Prostate gland (tissue), 2 donors: ENCODE results near the gene DRD2. TPM values are rescaled to one million over a fixed set of nuclear protein-coding genes. Genes with fewer than 3 reads are reported as not detected.

ENCODE experiments used
- DNase-seq: peaks from one replicate; pipeline ENCODE4 v3.0.0-alpha.2; 2019; ENCODE audit warnings: low spot score
- H3K27ac ChIP-seq, 2 donors: fragments of 200-600 bp; sonication (generic); 2 replicates each; pipeline ENCODE4 v1.5.1; 2017 to 2019
- H3K27me3 ChIP-seq: fragments of 200-600 bp; sonication (generic); replicated peaks from 2 replicates; pipeline ENCODE4 v1.5.1; 2019; ENCODE audit not compliant: insufficient read depth
- H3K36me3 ChIP-seq, 2 donors: fragments of 200-600 bp; sonication (generic); 1 replicate in 1 of 2; 2 replicates in 1 of 2; pipeline versions ENCODE4 v1.5.1 to v1.8.1; 2017 to 2019
- H3K4me1 ChIP-seq: fragments of 200-600 bp; sonication (generic); replicated peaks from 2 replicates; pipeline ENCODE4 v1.5.1; 2019
- H3K4me3 ChIP-seq, 2 donors: fragments of 200-600 bp; sonication (generic); 2 replicates each; pipeline ENCODE4 v1.5.1; 2017 to 2019
- H3K9me3 ChIP-seq: fragments of 200-600 bp; sonication (generic); 2 replicates; pipeline ENCODE4 v1.5.1; 2017
- POLR2A ChIP-seq: fragments of 450-650 bp; IDR thresholded peaks from one replicate; pipeline ENCODE4 v1.6.1; 2016; ENCODE audit warnings: antibody characterized with exemption, mild to moderate bottlenecking
- POLR2AphosphoS5 ChIP-seq: sonication (generic); formaldehyde crosslinking; IDR thresholded peaks from one replicate; pipeline ENCODE4 v1.6.1; 2017; ENCODE audit warnings: antibody characterized with exemption
- WGBS: methylation state at CpG from one replicate; pipeline ENCODE4 v1.1.5; 2018; 5-methylcytosine and 5-hydroxymethylcytosine counted together
- intact Hi-C: fragments of 100-400 bp; cut with DNase I; formaldehyde crosslinking; loops from one replicate; pipeline ENCODE4 v1.14.2; 2022
- total RNA-seq, 2 donors: library from RNA; depleted of rRNA; stranded (reverse); fragments of >200 nt; gene quantifications; one replicate each; pipeline ENCODE4 v1.1.0, GENCODE V29; 2016
- TF ChIP-seq, protein P1 (sequence below), 4 experiments: fragments of 200-600 bp in 2 of 4; fragments of 450-650 bp in 2 of 4; sonication (generic) in 2 of 4; IDR thresholded peaks; 1 replicate in 3 of 4; 2 replicates in 1 of 4; pipeline ENCODE4 v1.5.1; 2016 to 2019; ENCODE audit warnings: antibody characterized with exemption in 4 of 4, mild to moderate bottlenecking in 2 of 4, moderate library complexity in 2 of 4

DRD2 gene
- total RNA-seq, 2 donors from 2014 or later, result 0.68 to 2.4 TPM

GRCh38 chr11:113468726-113469345 lies 6.4 kb downstream of the DRD2 start:
- Histone ChIP-seq H3K27ac (no peak overlapping the region), H3K4me3 (no peak overlapping the region), H3K36me3 (no peaks in the 10 kb centered on the region), H3K27me3 (peaks cover 1% of the 10 kb centered on the region), H3K4me1 (no peaks in the 10 kb centered on the region), H3K9me3 (no peaks in the 10 kb centered on the region)
- WGBS, result 73% methylated on average over 8 of the region's 8 CpGs
- TF ChIP-seq, protein P1, sequence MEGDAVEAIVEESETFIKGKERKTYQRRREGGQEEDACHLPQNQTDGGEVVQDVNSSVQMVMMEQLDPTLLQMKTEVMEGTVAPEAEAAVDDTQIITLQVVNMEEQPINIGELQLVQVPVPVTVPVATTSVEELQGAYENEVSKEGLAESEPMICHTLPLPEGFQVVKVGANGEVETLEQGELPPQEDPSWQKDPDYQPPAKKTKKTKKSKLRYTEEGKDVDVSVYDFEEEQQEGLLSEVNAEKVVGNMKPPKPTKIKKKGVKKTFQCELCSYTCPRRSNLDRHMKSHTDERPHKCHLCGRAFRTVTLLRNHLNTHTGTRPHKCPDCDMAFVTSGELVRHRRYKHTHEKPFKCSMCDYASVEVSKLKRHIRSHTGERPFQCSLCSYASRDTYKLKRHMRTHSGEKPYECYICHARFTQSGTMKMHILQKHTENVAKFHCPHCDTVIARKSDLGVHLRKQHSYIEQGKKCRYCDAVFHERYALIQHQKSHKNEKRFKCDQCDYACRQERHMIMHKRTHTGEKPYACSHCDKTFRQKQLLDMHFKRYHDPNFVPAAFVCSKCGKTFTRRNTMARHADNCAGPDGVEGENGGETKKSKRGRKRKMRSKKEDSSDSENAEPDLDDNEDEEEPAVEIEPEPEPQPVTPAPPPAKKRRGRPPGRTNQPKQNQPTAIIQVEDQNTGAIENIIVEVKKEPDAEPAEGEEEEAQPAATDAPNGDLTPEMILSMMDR (IDR thresholded peaks at IDR 0.05), result no peak
- TF ChIP-seq POLR2AphosphoS5 (no peak), POLR2A (no peak)
- intact Hi-C loops, result no loop called here
- DNase-seq, result no peak

DNA sequence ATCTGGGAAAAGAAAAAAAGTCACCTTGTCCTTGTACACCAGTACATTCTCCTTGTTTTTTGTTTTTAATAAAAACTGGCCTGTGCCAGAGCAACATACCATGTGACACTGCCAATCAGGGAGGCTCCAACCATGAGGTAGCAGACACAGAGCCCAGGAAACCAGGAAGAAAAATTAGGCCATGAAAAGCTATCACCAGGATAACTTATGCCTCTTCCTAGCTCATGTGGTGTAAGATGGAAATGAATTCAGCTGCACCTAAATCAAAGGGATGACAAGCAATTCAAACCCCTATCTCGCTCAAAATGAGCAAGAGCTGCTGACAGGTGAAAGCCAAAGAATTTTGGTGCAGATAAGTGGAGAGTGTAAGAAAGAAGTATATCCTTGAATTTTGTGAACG lies 7.7 kb downstream of the DRD2 start:
- WGBS, result 83% methylated on average over 2 of the region's 2 CpGs
- DNase-seq, result no peak
- TF ChIP-seq, protein P1 (IDR thresholded peaks at IDR 0.05), result no peak
- TF ChIP-seq POLR2A, result no peak
- TF ChIP-seq POLR2AphosphoS5, result no peak

DNA sequence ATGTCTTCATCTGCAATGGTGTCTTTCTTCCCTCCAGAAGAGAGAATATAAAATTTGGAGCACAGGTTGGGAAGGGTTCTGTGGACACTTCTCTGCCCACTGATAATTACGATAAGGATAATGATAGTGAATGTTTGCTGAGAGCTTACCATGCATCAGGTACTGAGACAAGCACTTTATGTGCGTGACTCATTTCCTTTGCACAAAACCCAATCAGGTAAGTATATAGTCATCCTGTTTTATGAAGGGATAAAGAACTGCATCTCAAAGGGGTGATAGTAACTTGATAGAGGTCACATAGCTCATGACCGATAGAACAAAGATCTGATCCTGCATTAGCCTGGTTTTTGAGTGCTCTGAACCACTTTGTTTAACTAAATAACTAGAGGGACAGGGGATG lies 9.4 kb downstream of the DRD2 start:
- WGBS, result 92% methylated on average over 3 of the region's 3 CpGs
- no peak for DNase-seq
- TF ChIP-seq, protein P1 (IDR thresholded peaks at IDR 0.05), result no peak
- TF ChIP-seq POLR2AphosphoS5 (no peak), POLR2A (no peak)
- Histone ChIP-seq H3K27me3 (no peaks in the 10 kb centered on the region), H3K4me3 (no peak overlapping the region), H3K36me3 (no peaks in the 10 kb centered on the region), H3K27ac (no peak overlapping the region), H3K4me1 (no peaks in the 10 kb centered on the region), H3K9me3 (no peaks in the 10 kb centered on the region)
- intact Hi-C loops, result no loop called here

More for the DNA sequence above, 7.7 kb downstream of the DRD2 start:
- H3K36me3 ChIP-seq, result no peaks in the 10 kb centered on the region
- no peaks in the 10 kb centered on the region for H3K4me1 ChIP-seq
- no peaks in the 10 kb centered on the region for H3K9me3 ChIP-seq
- H3K27ac ChIP-seq, result no peak overlapping the region
- intact Hi-C loops, result no loop called here
- H3K27me3 ChIP-seq, result peaks cover 1% of the 10 kb centered on the region
- H3K4me3 ChIP-seq, result no peak overlapping the region

- Histone ChIP-seq H3K27me3 (no peaks in the 10 kb centered on the region), H3K4me3 (no peak overlapping the region), H3K9me3 (no peaks in the 10 kb centered on the region), H3K4me1 (no peaks in the 10 kb centered on the region), H3K36me3 (no peaks in the 10 kb centered on the region), H3K27ac (no peak overlapping the region)
- intact Hi-C loops, result no loop called here
- TF ChIP-seq POLR2A (no peak), POLR2AphosphoS5 (no peak)
- TF ChIP-seq, protein P1 (IDR thresholded peaks at IDR 0.05), result no peak
- WGBS, result 93% methylated on average over 2 of the region's 2 CpGs
- no peak for DNase-seq
Observed at GRCh38 chr11:113464416-113464815, 10.8 kb downstream of the DRD2 start.

DNA sequence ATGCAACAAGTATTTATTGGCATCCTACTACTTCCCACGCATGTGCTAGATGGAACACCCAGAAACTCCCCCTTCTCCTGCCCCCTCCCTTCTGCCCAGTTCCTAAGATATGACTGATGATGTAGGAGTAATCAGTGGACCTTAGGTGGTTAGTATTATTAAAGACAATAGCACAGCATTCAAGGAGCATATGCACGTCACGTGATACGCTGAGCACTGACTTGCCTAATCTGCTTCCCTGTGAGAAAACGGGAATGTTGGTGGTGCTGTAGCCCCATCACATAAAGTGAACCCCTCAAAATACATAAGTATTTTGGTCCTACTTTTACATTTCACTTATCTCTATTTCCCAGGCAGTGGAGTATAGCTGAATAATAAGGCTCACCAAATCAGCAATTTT lies 12.4 kb downstream of the DRD2 start:
- no peaks in the 10 kb centered on the region for H3K27me3 ChIP-seq
- no peaks in the 10 kb centered on the region for H3K4me1 ChIP-seq
- intact Hi-C loops, result no loop called here
- H3K36me3 ChIP-seq, result no peaks in the 10 kb centered on the region
- no peaks in the 10 kb centered on the region for H3K9me3 ChIP-seq
- no peak for DNase-seq
- no peak overlapping the region for H3K27ac ChIP-seq
- TF ChIP-seq POLR2AphosphoS5, result no peak
- TF ChIP-seq, protein P1 (IDR thresholded peaks at IDR 0.05), result no peak
- TF ChIP-seq POLR2A, result no peak
- H3K4me3 ChIP-seq, result no peak overlapping the region
- 82% methylated on average over 5 of the region's 5 CpGs for WGBS
